ENCODE data around the gene FUZ. TPM values are rescaled to one million over a fixed set of nuclear protein-coding genes. Genes with fewer than 3 reads are reported as not detected.
A peak's percentile ranks its signal among the peaks of the same experiment; 100 is the strongest.

The FUZ gene
- total and polyA plus RNA-seq, 2 of the 8 experiments (the other 6 are each of a cell fraction or from before 2014, with no cell fraction given) = 28.4 to 33.9 TPM

DNA sequence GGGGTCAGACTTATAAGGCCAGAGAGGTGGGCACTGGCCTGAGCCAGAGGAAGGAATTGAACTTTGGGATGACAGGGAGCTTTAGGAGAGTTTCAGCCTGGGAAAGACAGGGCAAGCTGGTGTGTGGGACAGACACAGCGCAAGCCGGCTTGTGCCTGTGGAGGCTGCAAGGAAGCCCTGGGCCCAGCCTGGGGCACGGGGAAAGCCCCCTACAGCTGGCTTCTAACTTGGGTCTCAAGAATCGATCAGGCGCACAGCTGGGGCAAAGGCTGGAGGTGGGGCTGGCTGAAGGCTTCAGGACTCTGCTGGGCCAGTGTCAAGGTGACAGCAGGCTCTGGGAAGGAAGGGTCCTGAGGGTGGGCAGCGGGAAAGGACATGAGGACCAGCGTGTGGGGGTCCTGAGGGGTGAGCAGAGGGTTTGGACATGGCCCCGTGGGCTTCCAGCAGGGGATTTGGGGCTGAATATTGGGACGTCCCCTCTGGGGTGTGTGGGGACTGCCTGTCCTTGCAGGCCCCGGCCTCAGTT is 40.8 kb upstream of the FUZ start:
- Histone ChIP-seq H4K8ac (ENCODE audit: extremely low read depth, insufficient read depth, low read length) (no peak overlapping the region), H3K4me3 (ENCODE audit: extremely low read depth in 1 of 4, insufficient read depth in 2 of 4, low read depth in 3 of 4, low read length in 4 of 4) (no peak overlapping the region), H2BK15ac (ENCODE audit: low read length) (no peak overlapping the region), H2BK120ac (replicated peaks; ENCODE audit: low read depth, low read length) (no peak overlapping the region), H2BK12ac (ENCODE audit: low read depth, low read length) (no peak overlapping the region), H3K18ac (ENCODE audit: extremely low read depth, low read length) (no peak overlapping the region; the same call in 1 of the 2 replicates), H4K91ac (replicated peaks; ENCODE audit: insufficient read length, low read length) (no peak overlapping the region), H3K79me1 (ENCODE audit: low read depth, low read length) (peaks cover 20% of the 10 kb centered on the region), H3K27me3 (replicated peaks in 1 of 4; ENCODE audit: control insufficient read depth in 3 of 4, extremely low read depth in 1 of 4, insufficient read depth in 3 of 4, low read length in 3 of 4) (no peaks in the 10 kb centered on the region; a peak in 1 of 7 replicates), H3K4ac (replicated peaks; ENCODE audit: insufficient read length, low read depth, low read length) (no peak overlapping the region), H3K27ac (ENCODE audit: low read depth, low read length) (no peak overlapping the region), H3K79me2 (ENCODE audit: control insufficient read depth in 1 of 2, insufficient read depth in 2 of 2, low read length in 2 of 2) (peaks cover 17 to 28% of the 10 kb centered on the region in 2 experiments), H3K56ac (replicated peaks; ENCODE audit: insufficient read length, low read depth, low read length) (no peak overlapping the region), H3K23ac (ENCODE audit: insufficient read length) (no peak overlapping the region), H4K5ac (ENCODE audit: insufficient read length, low read depth, low read length) (no peak overlapping the region), H3K9ac (replicated peaks in 1 of 4; ENCODE audit: extremely low read depth in 1 of 4, low read depth in 3 of 4, low read length in 3 of 4) (no peak overlapping the region), H3K23me2 (ENCODE audit: low read depth, low read length) (peaks cover 10% of the 10 kb centered on the region; the same call in 1 of the 2 replicates), H3K36me3 (ENCODE audit: control insufficient read depth in 2 of 4, insufficient read depth in 4 of 4, low read length in 3 of 4) (peaks cover 13 to 52% (median 30%) of the 10 kb centered on the region in 4 experiments; a peak in 7 of 8 replicates), H3K4me2 (ENCODE audit: insufficient read depth in 1 of 2, low read depth in 2 of 2, low read length in 2 of 2) (no peak overlapping the region), H2BK5ac (ENCODE audit: low read depth, low read length) (no peak overlapping the region), H4K20me1 (replicated peaks in 1 of 2; ENCODE audit: control insufficient read depth in 1 of 2, insufficient read depth in 2 of 2, low read length in 2 of 2) (peaks cover 45 to 54% of the 10 kb centered on the region in 2 experiments), H2AFZ (ENCODE audit: low read length) (no peak overlapping the region), H3K14ac (ENCODE audit: insufficient read length) (no peak overlapping the region), H2BK20ac (ENCODE audit: low read length) (no peak overlapping the region), H3K9me3 (ENCODE audit: insufficient read depth in 2 of 2, low read depth in 1 of 2, low read length in 1 of 2) (no peaks in the 10 kb centered on the region), H3K4me1 (replicated peaks in 1 of 4; ENCODE audit: control insufficient read depth in 3 of 4, insufficient read depth in 4 of 4, low read length in 3 of 4) (peaks cover 3 to 9% (median 6%) of the 10 kb centered on the region in 4 experiments), H2AK5ac (ENCODE audit: low read depth, low read length) (no peak overlapping the region; the same call in 1 of the 2 replicates)
- ChIA-PET CTCF (ENCODE audit: partially characterized antibody) (interaction anchor here (0.7 to 3.0 kb wide), 2 partner anchors 10 to 1018 kb away, joined by 4 to 13 read pairs; partner anchors contain the start of gene HSD17B14), POLR2A (ENCODE audit: partially characterized antibody) (interaction anchor here (0.7 to 12.4 kb wide), 6 partner anchors 10 to 77 kb away, joined by 3 to 247 read pairs (median 8); partner anchors contain the start of genes AKT1S1, FUZ, PNKP and TBC1D17)
- no peak for FAIRE-seq
- no peak for TF ChIP-seq POLR2A (IDR thresholded peaks at IDR 0.05; ENCODE audit: control extremely low read depth in 1 of 2, low read depth in 2 of 2, low read length in 2 of 2)
- TF ChIP-seq POLR2AphosphoS5 (IDR thresholded peaks at IDR 0.05; ENCODE audit: low read depth, low read length) = peak; percentile 34; the same call in 1 of the 2 replicates
- no peak for DNase-seq (ENCODE audit: low read depth in 1 of 2, low spot score in 2 of 2)
- WGBS, 2 experiments (ENCODE audit: extremely low coverage in 1 of 2, insufficient coverage in 1 of 2, insufficient read length in 1 of 2, insufficient replicate concordance in 2 of 2, low coverage in 1 of 2, low lambda C conversion rate in 2 of 2, missing lambda C conversion rate in 1 of 2) = 93% methylated on average over 9 of the region's 10 CpGs; no CpG with 5 or more reads in 1 of the 2 experiments

Measured in H1 (cell line).